Measurements from ENCODE around the gene ZNF529. TPM values are rescaled to one million over a fixed set of nuclear protein-coding genes. Genes with fewer than 3 reads are reported as not detected.

ZNF529 gene
- total RNA-seq (10 to 100 TPM; 10.0 to 17.8 (median 13.5) TPM), polyA plus RNA-seq (1 to 10 TPM; 7.2 to 7.8 TPM)
- long read RNA-seq, donor 1, full-length matches to known transcripts, result 1 of 6 reads
- long read RNA-seq, donor 1, partial matches to known transcripts, result 1 of 6 reads
- long read RNA-seq, donor 1, other reads (novel, unspliced or antisense), result 4 of 6 reads
- long read RNA-seq, donor 2, full-length matches to known transcripts, result 2 of 5 reads
- long read RNA-seq, donor 2, partial matches to known transcripts, result 2 of 5 reads
- long read RNA-seq, donor 2, other reads (novel, unspliced or antisense), result 1 of 5 reads
- long read RNA-seq, donor 3, full-length matches to known transcripts, result 1 of 4 reads
- long read RNA-seq, donor 3, partial matches to known transcripts, result 0 of 4 reads
- long read RNA-seq, donor 3, other reads (novel, unspliced or antisense), result 3 of 4 reads

GRCh38 chr19:36573020-36573894 lies at the start of gene ZNF529:
ZNF529 (minus strand) TSS chr19:36573292; CDS start chr19:36572346, 946 bp downstream.
- intact Hi-C loops (cut with DNase I), result loop anchor here in 2 of 10 donors (5.0 kb wide), 1 partner anchor 46 kb away; the partner anchor contains the start of gene ZNF260 (in 2 of the 2)
- Histone ChIP-seq H3K4me3 (peak within 1 kb of the TSS; percentile 55 to 93 (median 79)), H3K27me3 (no peaks in the 10 kb centered on the region), H3K4me1 (peaks cover 0 to 27% (median 20%) of the 10 kb centered on the region in 12 donors), H3K9me3 (peaks cover 0 to 41% (median 3%) of the 10 kb centered on the region in 12 donors), H3K36me3 (peaks cover 2 to 59% (median 35%) of the 10 kb centered on the region in 9 donors), H3K27ac (peak within 1 kb of the TSS; percentile 42 to 90 (median 86))
- ATAC-seq, result peak; percentile 94 to 99 (median 99)
- peak; percentile 62 to 82 for TF ChIP-seq POLR2A (IDR thresholded peaks at IDR 0.05)
- TF ChIP-seq, protein P1, sequence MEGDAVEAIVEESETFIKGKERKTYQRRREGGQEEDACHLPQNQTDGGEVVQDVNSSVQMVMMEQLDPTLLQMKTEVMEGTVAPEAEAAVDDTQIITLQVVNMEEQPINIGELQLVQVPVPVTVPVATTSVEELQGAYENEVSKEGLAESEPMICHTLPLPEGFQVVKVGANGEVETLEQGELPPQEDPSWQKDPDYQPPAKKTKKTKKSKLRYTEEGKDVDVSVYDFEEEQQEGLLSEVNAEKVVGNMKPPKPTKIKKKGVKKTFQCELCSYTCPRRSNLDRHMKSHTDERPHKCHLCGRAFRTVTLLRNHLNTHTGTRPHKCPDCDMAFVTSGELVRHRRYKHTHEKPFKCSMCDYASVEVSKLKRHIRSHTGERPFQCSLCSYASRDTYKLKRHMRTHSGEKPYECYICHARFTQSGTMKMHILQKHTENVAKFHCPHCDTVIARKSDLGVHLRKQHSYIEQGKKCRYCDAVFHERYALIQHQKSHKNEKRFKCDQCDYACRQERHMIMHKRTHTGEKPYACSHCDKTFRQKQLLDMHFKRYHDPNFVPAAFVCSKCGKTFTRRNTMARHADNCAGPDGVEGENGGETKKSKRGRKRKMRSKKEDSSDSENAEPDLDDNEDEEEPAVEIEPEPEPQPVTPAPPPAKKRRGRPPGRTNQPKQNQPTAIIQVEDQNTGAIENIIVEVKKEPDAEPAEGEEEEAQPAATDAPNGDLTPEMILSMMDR (IDR thresholded peaks at IDR 0.05), result no peak
- 0 to 1% (median 1%) methylated on average over 51 to 66 of the region's 66 CpGs for WGBS, 4 donors
- peak; percentile 90 to 92 (median 91) for DNase-seq

- Histone ChIP-seq H3K9me3 (peaks cover 0 to 24% (median 0%) of the 10 kb centered on the region in 12 donors), H3K27ac (peak overlapping the region in 11 of 12 donors; percentile 73 to 95 (median 89)), H3K27me3 (no peaks in the 10 kb centered on the region), H3K4me3 (peak overlapping the region; percentile 63 to 90 (median 84)), H3K4me1 (peaks cover 0 to 21% (median 9%) of the 10 kb centered on the region in 12 donors), H3K36me3 (peaks cover 0 to 38% (median 27%) of the 10 kb centered on the region in 9 donors)
- 0 to 5% (median 2%) methylated on average over 1 of the region's 1 CpG for WGBS, 4 donors
- DNase-seq (no peak), ATAC-seq (no peak)
- intact Hi-C loops (cut with DNase I), result loop anchor here in 1 of 10 donors (5.0 kb wide), 1 partner anchor 56 kb away; no protein-coding TSS in a partner anchor
- no peak for TF ChIP-seq POLR2A (IDR thresholded peaks at IDR 0.05)
- TF ChIP-seq, protein P1 (IDR thresholded peaks at IDR 0.05), result no peak
Measured at GRCh38 chr19:36605877-36606478, 32.9 kb upstream of the ZNF529 start.

DNA sequence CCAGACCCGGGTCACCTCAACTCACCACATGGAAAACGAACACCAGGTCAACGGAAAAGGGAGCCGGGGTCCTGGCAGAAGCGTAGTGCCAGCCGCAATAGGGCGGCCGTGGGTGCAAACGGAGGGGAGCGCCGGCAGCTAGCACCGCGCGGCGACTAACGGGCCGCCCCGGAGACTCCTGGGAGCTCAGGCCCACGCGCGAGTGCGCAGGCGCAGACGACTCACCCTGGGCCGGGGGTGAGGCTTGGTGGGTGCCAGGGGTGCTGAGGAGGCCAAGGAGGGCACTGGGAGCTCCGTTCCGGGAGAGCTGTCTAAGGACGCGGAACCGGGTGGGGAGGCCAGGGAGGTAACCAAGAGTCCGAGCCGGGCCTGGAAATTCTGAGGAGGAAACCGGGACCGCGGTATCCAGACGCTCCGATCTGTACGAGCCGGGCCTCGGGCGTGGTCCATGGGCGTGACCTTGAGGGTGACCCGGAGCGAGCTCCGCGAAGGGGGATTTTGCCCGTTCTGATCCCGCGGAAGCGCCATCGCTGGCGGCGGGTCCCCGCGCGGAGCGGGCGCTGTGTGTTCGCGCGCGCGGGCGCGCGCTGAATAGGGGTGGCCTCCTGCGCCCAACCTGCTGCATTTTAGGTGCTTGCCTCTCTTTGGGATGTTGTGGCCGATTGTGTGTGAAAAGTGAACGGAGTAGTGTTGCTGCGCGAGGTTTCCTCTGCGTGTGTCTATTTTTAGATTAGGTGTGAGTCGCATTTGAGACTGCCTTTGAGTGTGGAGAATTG lies 32.2 kb upstream of the ZNF529 start, which contains the start of gene ZNF382:
TSS of gene ZNF382 (plus strand) at position 213 of the 776 bp plus-strand sequence. CDS start 4,602 bp downstream, outside the sequence.
- 1% methylated on average over 42 to 73 of the region's 73 CpGs for WGBS, 4 donors

More for the DNA sequence above, 32.2 kb upstream of the ZNF529 start, which contains the start of gene ZNF382:
- H3K27ac ChIP-seq, result peak within 1 kb of the TSS; percentile 14 to 95 (median 88)
- peaks cover 0 to 24% (median 0%) of the 10 kb centered on the region in 12 donors for H3K9me3 ChIP-seq
- H3K4me3 ChIP-seq, result peak within 1 kb of the TSS; percentile 63 to 90 (median 84)
- TF ChIP-seq, protein P1 (IDR thresholded peaks at IDR 0.05), result no peak
- peak; percentile 46 to 66 for TF ChIP-seq POLR2A (IDR thresholded peaks at IDR 0.05)
- DNase-seq (peak; percentile 85 to 93 (median 89)), ATAC-seq (peak; percentile 94 to 97 (median 96))
- H3K4me1 ChIP-seq, result peaks cover 0 to 21% (median 9%) of the 10 kb centered on the region in 12 donors
- intact Hi-C loops (cut with DNase I), result loop anchor here in 1 of 10 donors (5.0 kb wide), 1 partner anchor 57 kb away; no protein-coding TSS in a partner anchor
- H3K36me3 ChIP-seq, result peaks cover 0 to 31% (median 20%) of the 10 kb centered on the region in 9 donors
- no peaks in the 10 kb centered on the region for H3K27me3 ChIP-seq
